ENCODE data around the gene BABAM1. TPM values are rescaled to one million over a fixed set of nuclear protein-coding genes. Genes with fewer than 3 reads are reported as not detected.
"Not testable (repeated sequence)": the region's sequence is repeated elsewhere in the genome, so short reads cannot be mapped to it uniquely, and the experiment has no call there.

The BABAM1 gene
- total and polyA plus RNA-seq, 9 donors = 81.3 to 97.9 (median 92.4) TPM

GRCh38 chr19:17266589-17266974 is 661 bp upstream of the BABAM1 start:
- DNase-seq = no peak
- no peaks in the 10 kb centered on the region for H3K9me3 ChIP-seq (replicated peaks; ENCODE audit: control insufficient read depth, low read depth, low read length)
- H3K27me3 ChIP-seq (ENCODE audit: control insufficient read depth, insufficient read depth, low read length) = no peaks in the 10 kb centered on the region
- H3K36me3 ChIP-seq (ENCODE audit: control insufficient read depth, insufficient read depth, low read length) = peaks cover 21% of the 10 kb centered on the region
- peaks cover 15% of the 10 kb centered on the region for H3K4me1 ChIP-seq (ENCODE audit: control insufficient read depth, insufficient read depth, low read length)
- no peak overlapping the region for H3K4me3 ChIP-seq (ENCODE audit: low read length)
- WGBS (ENCODE audit: insufficient coverage) = 76% methylated on average over 6 of the region's 12 CpGs
- H3K27ac ChIP-seq (ENCODE audit: low read length) = peak overlapping the region; percentile 89

GRCh38 chr19:17268754-17269153 is 1.5 kb downstream of the BABAM1 start:
- no peaks in the 10 kb centered on the region for H3K9me3 ChIP-seq (replicated peaks; ENCODE audit: control insufficient read depth, low read depth, low read length)
- no peak for DNase-seq
- 96% methylated on average over 11 of the region's 13 CpGs for WGBS (ENCODE audit: insufficient coverage)
- no peak overlapping the region for H3K4me3 ChIP-seq (ENCODE audit: low read length)
- peaks cover 36% of the 10 kb centered on the region for H3K36me3 ChIP-seq (ENCODE audit: control insufficient read depth, insufficient read depth, low read length)
- peaks cover 15% of the 10 kb centered on the region for H3K4me1 ChIP-seq (ENCODE audit: control insufficient read depth, insufficient read depth, low read length)
- H3K27me3 ChIP-seq (ENCODE audit: control insufficient read depth, insufficient read depth, low read length) = no peaks in the 10 kb centered on the region
- H3K27ac ChIP-seq (ENCODE audit: low read length) = no peak overlapping the region

- not testable (repeated sequence) for H3K27me3 ChIP-seq (ENCODE audit: control insufficient read depth, insufficient read depth, low read length); H3K27ac ChIP-seq (ENCODE audit: low read length); DNase-seq; H3K4me1 ChIP-seq (ENCODE audit: control insufficient read depth, insufficient read depth, low read length); H3K4me3 ChIP-seq (ENCODE audit: low read length); H3K9me3 ChIP-seq (replicated peaks; ENCODE audit: control insufficient read depth, low read depth, low read length)
- WGBS (ENCODE audit: insufficient coverage) = no CpG with 5 or more reads among the region's 3 CpGs
- peaks cover 73% of the 10 kb centered on the region for H3K36me3 ChIP-seq (ENCODE audit: control insufficient read depth, insufficient read depth, low read length)
Observed at GRCh38 chr19:17274892-17275291, 7.6 kb downstream of the BABAM1 start.

GRCh38 chr19:17275441-17276175 is 8.4 kb downstream of the BABAM1 start:
- no peak for DNase-seq
- Histone ChIP-seq H3K9me3 (replicated peaks; ENCODE audit: control insufficient read depth, low read depth, low read length) (no peaks in the 10 kb centered on the region), H3K27ac (ENCODE audit: low read length) (no peak overlapping the region), H3K36me3 (ENCODE audit: control insufficient read depth, insufficient read depth, low read length) (peaks cover 69% of the 10 kb centered on the region), H3K4me3 (ENCODE audit: low read length) (no peak overlapping the region), H3K27me3 (ENCODE audit: control insufficient read depth, insufficient read depth, low read length) (no peaks in the 10 kb centered on the region), H3K4me1 (ENCODE audit: control insufficient read depth, insufficient read depth, low read length) (no peaks in the 10 kb centered on the region)
- 89% methylated on average over 7 of the region's 19 CpGs for WGBS (ENCODE audit: insufficient coverage)

GRCh38 chr19:17279436-17279835 is 12.2 kb downstream of the BABAM1 start:
- no peak for DNase-seq
- peaks cover 13% of the 10 kb centered on the region for H3K4me1 ChIP-seq (ENCODE audit: control insufficient read depth, insufficient read depth, low read length)

GRCh38 chr19:17281391-17282304 is 14.4 kb downstream of the BABAM1 start, which contains the start of gene ANKLE1:
ANKLE1 (plus strand) TSS chr19:17281901; CDS start chr19:17281921, 20 bp downstream.
- WGBS (ENCODE audit: insufficient coverage) = 6% methylated on average over 74 of the region's 75 CpGs
- no peaks in the 10 kb centered on the region for H3K9me3 ChIP-seq (replicated peaks; ENCODE audit: control insufficient read depth, low read depth, low read length)
- peaks cover 19% of the 10 kb centered on the region for H3K36me3 ChIP-seq (ENCODE audit: control insufficient read depth, insufficient read depth, low read length)
- H3K4me1 ChIP-seq (ENCODE audit: control insufficient read depth, insufficient read depth, low read length) = peaks cover 13% of the 10 kb centered on the region
- no peak within 1 kb of the TSS for H3K27ac ChIP-seq (ENCODE audit: low read length)
- H3K4me3 ChIP-seq (ENCODE audit: low read length) = peak within 1 kb of the TSS; percentile 34
- DNase-seq = peak; percentile 40
- peaks cover 15% of the 10 kb centered on the region for H3K27me3 ChIP-seq (ENCODE audit: control insufficient read depth, insufficient read depth, low read length)

More at GRCh38 chr19:17279436-17279835, 12.2 kb downstream of the BABAM1 start:
- Histone ChIP-seq H3K27ac (ENCODE audit: low read length) (no peak overlapping the region), H3K27me3 (ENCODE audit: control insufficient read depth, insufficient read depth, low read length) (peaks cover 15% of the 10 kb centered on the region), H3K9me3 (replicated peaks; ENCODE audit: control insufficient read depth, low read depth, low read length) (no peaks in the 10 kb centered on the region), H3K36me3 (ENCODE audit: control insufficient read depth, insufficient read depth, low read length) (peaks cover 40% of the 10 kb centered on the region), H3K4me3 (ENCODE audit: low read length) (no peak overlapping the region)
- 100% methylated on average over 1 of the region's 3 CpGs for WGBS (ENCODE audit: insufficient coverage)

GRCh38 chr19:17282488-17283125 is 15.4 kb downstream of the BABAM1 start:
- H3K9me3 ChIP-seq (replicated peaks; ENCODE audit: control insufficient read depth, low read depth, low read length) = no peaks in the 10 kb centered on the region
- DNase-seq = peak; percentile 79
- H3K4me1 ChIP-seq (ENCODE audit: control insufficient read depth, insufficient read depth, low read length) = peaks cover 13% of the 10 kb centered on the region
- H3K27ac ChIP-seq (ENCODE audit: low read length) = no peak overlapping the region
- peaks cover 15% of the 10 kb centered on the region for H3K27me3 ChIP-seq (ENCODE audit: control insufficient read depth, insufficient read depth, low read length)
- H3K36me3 ChIP-seq (ENCODE audit: control insufficient read depth, insufficient read depth, low read length) = peaks cover 12% of the 10 kb centered on the region
- peak overlapping the region; percentile 25 for H3K4me3 ChIP-seq (ENCODE audit: low read length)
- WGBS (ENCODE audit: insufficient coverage) = 4% methylated on average over 45 of the region's 45 CpGs

- H3K27ac ChIP-seq (ENCODE audit: low read length) = no peak overlapping the region
- peaks cover 13% of the 10 kb centered on the region for H3K4me1 ChIP-seq (ENCODE audit: control insufficient read depth, insufficient read depth, low read length)
- H3K9me3 ChIP-seq (replicated peaks; ENCODE audit: control insufficient read depth, low read depth, low read length) = no peaks in the 10 kb centered on the region
- DNase-seq = no peak
- WGBS (ENCODE audit: insufficient coverage) = 95% methylated on average over 7 of the region's 7 CpGs
- H3K27me3 ChIP-seq (ENCODE audit: control insufficient read depth, insufficient read depth, low read length) = peaks cover 15% of the 10 kb centered on the region
- H3K4me3 ChIP-seq (ENCODE audit: low read length) = no peak overlapping the region
- H3K36me3 ChIP-seq (ENCODE audit: control insufficient read depth, insufficient read depth, low read length) = peaks cover 8% of the 10 kb centered on the region
Observed at GRCh38 chr19:17283504-17283996, 16.3 kb downstream of the BABAM1 start.

- H3K27ac ChIP-seq (ENCODE audit: low read length) = no peak overlapping the region
- no peaks in the 10 kb centered on the region for H3K9me3 ChIP-seq (replicated peaks; ENCODE audit: control insufficient read depth, low read depth, low read length)
- WGBS (ENCODE audit: insufficient coverage) = 96% methylated on average over 12 of the region's 18 CpGs
- H3K36me3 ChIP-seq (ENCODE audit: control insufficient read depth, insufficient read depth, low read length) = no peaks in the 10 kb centered on the region
- no peak overlapping the region for H3K4me3 ChIP-seq (ENCODE audit: low read length)
- no peak for DNase-seq
- peaks cover 17% of the 10 kb centered on the region for H3K4me1 ChIP-seq (ENCODE audit: control insufficient read depth, insufficient read depth, low read length)
- peaks cover 15% of the 10 kb centered on the region for H3K27me3 ChIP-seq (ENCODE audit: control insufficient read depth, insufficient read depth, low read length)
Observed at GRCh38 chr19:17285415-17286135, 18.3 kb downstream of the BABAM1 start.
